ENCODE measurements around the gene EVI5.

- TF ChIP-seq CTCF (IDR thresholded peaks at IDR 0.05; ENCODE audit: insufficient read depth, low read depth, low read length) (peak; percentile 33), EZH2 (IDR thresholded peaks at IDR 0.05; ENCODE audit: insufficient read depth, low read length) (no peak)
These were observed 185.7 kb downstream of the EVI5 start for GRCh38 chr1:92599184-92599583.
